K562 treated with DMSO at 1 percent for 4 hours (cell line): ENCODE measurements around the gene TTC32. TPM values are rescaled to one million over a fixed set of nuclear protein-coding genes. Genes with fewer than 3 reads are reported as not detected.

Experiments used
- total RNA-seq: library from RNA; unstranded; fragments of 300-600 nt; gene quantifications from 2 replicates; pipeline ENCODE4 v1.2.3, GENCODE V29; 2022; ENCODE audit not compliant: insufficient read depth

The TTC32 gene
- total RNA-seq, result 27.7 and 28.0 TPM in 2 replicates

DNA sequence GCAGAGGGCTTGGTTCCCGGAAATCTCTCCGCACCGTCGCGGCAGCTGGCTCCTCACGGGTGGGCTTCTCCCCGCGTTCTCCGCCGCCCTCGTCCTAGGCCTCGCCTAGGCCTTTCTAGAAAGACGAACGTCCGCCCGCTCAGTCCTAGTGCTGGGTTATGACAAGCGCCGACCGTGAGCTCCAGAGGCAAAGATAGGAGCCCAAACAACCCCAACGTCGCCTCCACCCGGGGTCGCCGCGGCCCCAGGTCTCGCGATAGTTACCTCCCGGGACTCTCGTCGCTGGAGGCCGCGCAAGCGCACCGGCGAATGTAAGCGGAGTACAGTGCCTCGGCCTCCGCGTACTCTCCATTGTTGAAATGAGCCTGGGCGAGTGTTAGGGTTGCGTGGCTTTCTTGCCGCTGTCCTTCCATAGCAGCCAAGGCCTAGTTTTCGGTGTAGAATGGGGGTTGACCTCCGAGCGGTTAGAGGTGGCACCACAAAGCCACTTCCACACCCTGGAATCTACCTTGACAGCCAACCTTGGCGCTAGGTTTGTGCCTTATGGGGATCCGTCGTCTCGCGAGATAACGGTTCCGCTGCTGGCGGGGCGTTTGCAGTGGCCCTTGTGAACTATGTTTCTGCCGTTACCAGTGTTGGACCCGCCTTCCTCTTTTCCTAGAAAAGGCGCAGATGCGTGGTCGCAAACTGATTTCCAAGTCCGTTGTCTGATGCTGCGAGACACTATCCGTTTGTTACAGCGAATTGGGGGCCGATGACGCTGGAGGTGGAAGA, at the start of gene TTC32:
TSS of gene TTC32 (minus strand) at position 542 of the 774 bp plus-strand sequence. CDS start at position 413, 129 bp downstream.

Other genes starting within 250 kb of the TTC32 start
- gene WDR35, start 88.1 kb upstream of the TTC32 start, total RNA-seq, result 0.37 and 1.1 TPM in 2 replicates
- not detected in 2 replicates for gene MATN3, start 110.7 kb upstream of the TTC32 start, total RNA-seq
- gene LAPTM4A, start 149.6 kb upstream of the TTC32 start, total RNA-seq, result 74.9 and 85.8 TPM in 2 replicates